ENCODE results near the gene EDDM13.

The EDDM13 gene

GRCh38 chr19:56290104-56290503 lies 17.6 kb downstream of the EDDM13 start:
- no peak overlapping the region for H2AFZ ChIP-seq (ENCODE audit: low read length)
- H4K20me1 ChIP-seq (ENCODE audit: insufficient read depth, low read length, poor library complexity, severe bottlenecking) = no peaks in the 10 kb centered on the region
- H3K4me2 ChIP-seq (ENCODE audit: low read depth, low read length, poor library complexity, severe bottlenecking) = no peak overlapping the region
- H3F3A ChIP-seq (ENCODE audit: low read depth) = no peaks in the 10 kb centered on the region
- H3K9me3 ChIP-seq (ENCODE audit: insufficient read depth, low read depth, low read length) = no peaks in the 10 kb centered on the region; the same call in 1 of the 2 replicates
- no peaks in the 10 kb centered on the region for H3K27me3 ChIP-seq (ENCODE audit: insufficient read depth, low read length, poor library complexity, severe bottlenecking)
- H3K4me1 ChIP-seq (ENCODE audit: insufficient read depth, low read length, poor library complexity, severe bottlenecking) = no peaks in the 10 kb centered on the region
- no peak overlapping the region for H3K9ac ChIP-seq (ENCODE audit: low read depth, low read length, poor library complexity, severe bottlenecking)
- H3K36me3 ChIP-seq (ENCODE audit: insufficient read depth, low read length) = no peaks in the 10 kb centered on the region
- no peaks in the 10 kb centered on the region for H3K79me2 ChIP-seq (ENCODE audit: insufficient read depth, low read length)
- H3K9me2 ChIP-seq (replicated peaks; ENCODE audit: low read depth, low read length) = no peaks in the 10 kb centered on the region
- TF ChIP-seq EZH2phosphoT487 (IDR thresholded peaks at IDR 0.05; ENCODE audit: borderline replicate concordance) = no peak
- TF ChIP-seq, protein P1, sequence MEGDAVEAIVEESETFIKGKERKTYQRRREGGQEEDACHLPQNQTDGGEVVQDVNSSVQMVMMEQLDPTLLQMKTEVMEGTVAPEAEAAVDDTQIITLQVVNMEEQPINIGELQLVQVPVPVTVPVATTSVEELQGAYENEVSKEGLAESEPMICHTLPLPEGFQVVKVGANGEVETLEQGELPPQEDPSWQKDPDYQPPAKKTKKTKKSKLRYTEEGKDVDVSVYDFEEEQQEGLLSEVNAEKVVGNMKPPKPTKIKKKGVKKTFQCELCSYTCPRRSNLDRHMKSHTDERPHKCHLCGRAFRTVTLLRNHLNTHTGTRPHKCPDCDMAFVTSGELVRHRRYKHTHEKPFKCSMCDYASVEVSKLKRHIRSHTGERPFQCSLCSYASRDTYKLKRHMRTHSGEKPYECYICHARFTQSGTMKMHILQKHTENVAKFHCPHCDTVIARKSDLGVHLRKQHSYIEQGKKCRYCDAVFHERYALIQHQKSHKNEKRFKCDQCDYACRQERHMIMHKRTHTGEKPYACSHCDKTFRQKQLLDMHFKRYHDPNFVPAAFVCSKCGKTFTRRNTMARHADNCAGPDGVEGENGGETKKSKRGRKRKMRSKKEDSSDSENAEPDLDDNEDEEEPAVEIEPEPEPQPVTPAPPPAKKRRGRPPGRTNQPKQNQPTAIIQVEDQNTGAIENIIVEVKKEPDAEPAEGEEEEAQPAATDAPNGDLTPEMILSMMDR (conservative IDR thresholded peaks at IDR 0.05; ENCODE audit: low read length) = no peak
- H3K4me3 ChIP-seq (ENCODE audit: low read length, poor library complexity, severe bottlenecking) = no peak overlapping the region

GRCh38 chr19:56291867-56292266 lies 19.3 kb downstream of the EDDM13 start:
- no peaks in the 10 kb centered on the region for H3K79me2 ChIP-seq (ENCODE audit: insufficient read depth, low read length)
- no peaks in the 10 kb centered on the region for H3K36me3 ChIP-seq (ENCODE audit: insufficient read depth, low read length)
- H3K4me3 ChIP-seq (ENCODE audit: low read length, poor library complexity, severe bottlenecking) = no peak overlapping the region
- no peaks in the 10 kb centered on the region for H3K27me3 ChIP-seq (ENCODE audit: insufficient read depth, low read length, poor library complexity, severe bottlenecking)
- H3K9me3 ChIP-seq (ENCODE audit: insufficient read depth, low read depth, low read length) = no peaks in the 10 kb centered on the region; the same call in 1 of the 2 replicates
- no peaks in the 10 kb centered on the region for H3K9me2 ChIP-seq (replicated peaks; ENCODE audit: low read depth, low read length)
- no peaks in the 10 kb centered on the region for H4K20me1 ChIP-seq (ENCODE audit: insufficient read depth, low read length, poor library complexity, severe bottlenecking)
- no peak overlapping the region for H2AFZ ChIP-seq (ENCODE audit: low read length)
- no peaks in the 10 kb centered on the region for H3K4me1 ChIP-seq (ENCODE audit: insufficient read depth, low read length, poor library complexity, severe bottlenecking)
- no peak overlapping the region for H3K4me2 ChIP-seq (ENCODE audit: low read depth, low read length, poor library complexity, severe bottlenecking)
- no peaks in the 10 kb centered on the region for H3F3A ChIP-seq (ENCODE audit: low read depth)
- no peak overlapping the region for H3K9ac ChIP-seq (ENCODE audit: low read depth, low read length, poor library complexity, severe bottlenecking)
- TF ChIP-seq, protein P1 (conservative IDR thresholded peaks at IDR 0.05; ENCODE audit: low read length) = no peak
- TF ChIP-seq EZH2phosphoT487 (IDR thresholded peaks at IDR 0.05; ENCODE audit: borderline replicate concordance) = no peak

DNA sequence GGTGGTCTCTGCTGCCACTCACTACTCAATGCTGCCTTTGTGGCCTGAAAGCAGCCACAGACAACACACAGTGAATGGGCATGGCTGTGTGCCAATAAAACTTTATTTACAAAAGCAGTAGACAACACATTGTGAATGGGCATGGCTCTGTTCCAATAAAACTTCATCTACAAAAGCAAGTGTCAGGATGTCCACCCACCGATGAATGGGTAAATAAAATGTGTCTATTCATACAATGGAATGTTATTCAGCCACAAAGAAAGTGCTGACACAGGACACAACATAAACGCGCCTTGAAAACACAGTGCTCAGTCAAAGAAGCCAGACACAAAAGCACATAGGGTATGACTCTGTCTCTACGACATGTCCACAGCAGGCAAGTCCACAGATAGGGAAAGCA lies 22.0 kb downstream of the EDDM13 start:
- Histone ChIP-seq H3K4me3 (ENCODE audit: low read length, poor library complexity, severe bottlenecking) (no peak overlapping the region), H3K9me2 (replicated peaks; ENCODE audit: low read depth, low read length) (no peaks in the 10 kb centered on the region), H3K9me3 (ENCODE audit: insufficient read depth, low read depth, low read length) (no peaks in the 10 kb centered on the region; the same call in 1 of the 2 replicates), H3F3A (ENCODE audit: low read depth) (no peaks in the 10 kb centered on the region), H3K4me2 (ENCODE audit: low read depth, low read length, poor library complexity, severe bottlenecking) (no peak overlapping the region), H4K20me1 (ENCODE audit: insufficient read depth, low read length, poor library complexity, severe bottlenecking) (no peaks in the 10 kb centered on the region), H3K27me3 (ENCODE audit: insufficient read depth, low read length, poor library complexity, severe bottlenecking) (no peaks in the 10 kb centered on the region), H2AFZ (ENCODE audit: low read length) (no peak overlapping the region), H3K36me3 (ENCODE audit: insufficient read depth, low read length) (no peaks in the 10 kb centered on the region), H3K79me2 (ENCODE audit: insufficient read depth, low read length) (no peaks in the 10 kb centered on the region), H3K9ac (ENCODE audit: low read depth, low read length, poor library complexity, severe bottlenecking) (no peak overlapping the region), H3K4me1 (ENCODE audit: insufficient read depth, low read length, poor library complexity, severe bottlenecking) (no peaks in the 10 kb centered on the region)
- TF ChIP-seq, protein P1 (conservative IDR thresholded peaks at IDR 0.05; ENCODE audit: low read length) = no peak
- no peak for TF ChIP-seq EZH2phosphoT487 (IDR thresholded peaks at IDR 0.05; ENCODE audit: borderline replicate concordance)
